Measurements from ENCODE around the gene ADGRB3.
"Not testable (repeated sequence)": the region's sequence is repeated elsewhere in the genome, so short reads cannot be mapped to it uniquely, and the experiment has no call there.

Gene ADGRB3

GRCh38 chr6:68729377-68729903 is 94.4 kb downstream of the ADGRB3 start:
- ATAC-seq (no peak), DNase-seq (no peak)
- no peak overlapping the region for H3K27ac Mint-ChIP-seq
- H3K27me3 Mint-ChIP-seq, result no peaks in the 10 kb centered on the region
- no peaks in the 10 kb centered on the region for H3K9me3 Mint-ChIP-seq
- no peaks in the 10 kb centered on the region for H3K4me1 Mint-ChIP-seq
- H3K4me3 Mint-ChIP-seq, result no peak overlapping the region
- no peaks in the 10 kb centered on the region for H3K36me3 Mint-ChIP-seq (ENCODE audit: low read depth)

GRCh38 chr6:68730291-68731054 is 95.4 kb downstream of the ADGRB3 start:
- H3K9me3 Mint-ChIP-seq, result no peaks in the 10 kb centered on the region
- no peaks in the 10 kb centered on the region for H3K36me3 Mint-ChIP-seq (ENCODE audit: low read depth)
- H3K4me1 Mint-ChIP-seq, result no peaks in the 10 kb centered on the region
- no peak overlapping the region for H3K27ac Mint-ChIP-seq
- no peak for DNase-seq
- H3K4me3 Mint-ChIP-seq, result no peak overlapping the region
- no peak for ATAC-seq
- H3K27me3 Mint-ChIP-seq, result no peaks in the 10 kb centered on the region

GRCh38 chr6:68732423-68732822 is 97.3 kb downstream of the ADGRB3 start:
- ATAC-seq, result no peak
- no peaks in the 10 kb centered on the region for H3K27me3 Mint-ChIP-seq

GRCh38 chr6:68735866-68736265 is 100.8 kb downstream of the ADGRB3 start:
- ATAC-seq (no peak), DNase-seq (no peak)
- Mint-ChIP-seq H3K4me3 (no peak overlapping the region), H3K27me3 (no peaks in the 10 kb centered on the region), H3K9me3 (no peaks in the 10 kb centered on the region), H3K4me1 (peaks cover 3% of the 10 kb centered on the region), H3K36me3 (ENCODE audit: low read depth) (no peaks in the 10 kb centered on the region), H3K27ac (no peak overlapping the region)

More at GRCh38 chr6:68732423-68732822, 97.3 kb downstream of the ADGRB3 start:
- no peaks in the 10 kb centered on the region for H3K36me3 Mint-ChIP-seq (ENCODE audit: low read depth)
- H3K9me3 Mint-ChIP-seq, result no peaks in the 10 kb centered on the region
- no peaks in the 10 kb centered on the region for H3K4me1 Mint-ChIP-seq
- no peak for DNase-seq
- H3K4me3 Mint-ChIP-seq, result no peak overlapping the region
- no peak overlapping the region for H3K27ac Mint-ChIP-seq

- H3K36me3 Mint-ChIP-seq (ENCODE audit: low read depth), result no peaks in the 10 kb centered on the region
- no peak overlapping the region for H3K4me3 Mint-ChIP-seq
- peaks cover 6% of the 10 kb centered on the region for H3K4me1 Mint-ChIP-seq
- H3K27me3 Mint-ChIP-seq, result no peaks in the 10 kb centered on the region
- no peak for ATAC-seq
- DNase-seq, result no peak
- no peak overlapping the region for H3K27ac Mint-ChIP-seq
- no peaks in the 10 kb centered on the region for H3K9me3 Mint-ChIP-seq
These were observed 102.0 kb downstream of the ADGRB3 start for GRCh38 chr6:68737061-68737460.

GRCh38 chr6:68738039-68738438 is 103.0 kb downstream of the ADGRB3 start:
- no peaks in the 10 kb centered on the region for H3K27me3 Mint-ChIP-seq
- H3K27ac Mint-ChIP-seq, result no peak overlapping the region
- no peaks in the 10 kb centered on the region for H3K36me3 Mint-ChIP-seq (ENCODE audit: low read depth)
- no peaks in the 10 kb centered on the region for H3K9me3 Mint-ChIP-seq
- no peak for DNase-seq
- no peak overlapping the region for H3K4me3 Mint-ChIP-seq
- H3K4me1 Mint-ChIP-seq, result peaks cover 6% of the 10 kb centered on the region
- no peak for ATAC-seq

GRCh38 chr6:68740828-68741500 is 105.9 kb downstream of the ADGRB3 start:
- Mint-ChIP-seq H3K27ac (no peak overlapping the region), H3K4me1 (peaks cover 6% of the 10 kb centered on the region), H3K4me3 (no peak overlapping the region), H3K9me3 (no peaks in the 10 kb centered on the region), H3K36me3 (ENCODE audit: low read depth) (no peaks in the 10 kb centered on the region), H3K27me3 (no peaks in the 10 kb centered on the region)
- ATAC-seq (no peak), DNase-seq (no peak)

- no peak for ATAC-seq
These were observed 106.7 kb downstream of the ADGRB3 start for GRCh38 chr6:68741501-68742386.

GRCh38 chr6:68743099-68743498 is 108.0 kb downstream of the ADGRB3 start:
- H3K27ac Mint-ChIP-seq, result no peak overlapping the region

More at GRCh38 chr6:68741501-68742386, 106.7 kb downstream of the ADGRB3 start:
- Mint-ChIP-seq H3K4me1 (peaks cover 6% of the 10 kb centered on the region), H3K4me3 (no peak overlapping the region), H3K27ac (no peak overlapping the region), H3K36me3 (ENCODE audit: low read depth) (no peaks in the 10 kb centered on the region), H3K27me3 (no peaks in the 10 kb centered on the region), H3K9me3 (no peaks in the 10 kb centered on the region)
- DNase-seq, result no peak

GRCh38 chr6:68744376-68744775 is 109.3 kb downstream of the ADGRB3 start:
- H3K27ac Mint-ChIP-seq; H3K4me3 Mint-ChIP-seq; H3K36me3 Mint-ChIP-seq (ENCODE audit: low read depth); H3K27me3 Mint-ChIP-seq; H3K4me1 Mint-ChIP-seq; ATAC-seq; DNase-seq; H3K9me3 Mint-ChIP-seq: not testable (repeated sequence)

More at GRCh38 chr6:68743099-68743498, 108.0 kb downstream of the ADGRB3 start:
- Mint-ChIP-seq H3K9me3 (peaks cover 6% of the 10 kb centered on the region), H3K36me3 (ENCODE audit: low read depth) (no peaks in the 10 kb centered on the region), H3K4me1 (peaks cover 6% of the 10 kb centered on the region), H3K27me3 (no peaks in the 10 kb centered on the region), H3K4me3 (no peak overlapping the region)
- DNase-seq (no peak), ATAC-seq (no peak)

GRCh38 chr6:68746376-68746775 is 111.3 kb downstream of the ADGRB3 start:
- ATAC-seq, result no peak

GRCh38 chr6:68747110-68747790 is 112.2 kb downstream of the ADGRB3 start:
- no peaks in the 10 kb centered on the region for H3K36me3 Mint-ChIP-seq (ENCODE audit: low read depth)

More at GRCh38 chr6:68746376-68746775, 111.3 kb downstream of the ADGRB3 start:
- Mint-ChIP-seq H3K27ac (no peak overlapping the region), H3K4me3 (no peak overlapping the region), H3K27me3 (no peaks in the 10 kb centered on the region), H3K36me3 (ENCODE audit: low read depth) (no peaks in the 10 kb centered on the region), H3K4me1 (no peaks in the 10 kb centered on the region), H3K9me3 (peaks cover 6% of the 10 kb centered on the region)
- DNase-seq, result no peak

GRCh38 chr6:68747832-68748231 is 112.8 kb downstream of the ADGRB3 start:
- ATAC-seq; H3K4me3 Mint-ChIP-seq; H3K9me3 Mint-ChIP-seq; H3K27ac Mint-ChIP-seq; H3K4me1 Mint-ChIP-seq; H3K27me3 Mint-ChIP-seq; H3K36me3 Mint-ChIP-seq (ENCODE audit: low read depth); DNase-seq: not testable (repeated sequence)

More at GRCh38 chr6:68747110-68747790, 112.2 kb downstream of the ADGRB3 start:
- ATAC-seq, result no peak
- H3K4me3 Mint-ChIP-seq, result no peak overlapping the region
- DNase-seq, result no peak
- no peak overlapping the region for H3K27ac Mint-ChIP-seq
- H3K4me1 Mint-ChIP-seq, result no peaks in the 10 kb centered on the region
- peaks cover 6% of the 10 kb centered on the region for H3K9me3 Mint-ChIP-seq
- H3K27me3 Mint-ChIP-seq, result no peaks in the 10 kb centered on the region

- H3K27me3 Mint-ChIP-seq, result peaks cover 3% of the 10 kb centered on the region
- no peaks in the 10 kb centered on the region for H3K4me1 Mint-ChIP-seq
- DNase-seq, result no peak
- H3K4me3 Mint-ChIP-seq, result no peak overlapping the region
- H3K27ac Mint-ChIP-seq, result no peak overlapping the region
- H3K36me3 Mint-ChIP-seq (ENCODE audit: low read depth), result no peaks in the 10 kb centered on the region
- ATAC-seq, result no peak
- H3K9me3 Mint-ChIP-seq, result no peaks in the 10 kb centered on the region
These were observed 119.7 kb downstream of the ADGRB3 start for GRCh38 chr6:68754681-68755213.

Data from activated naive CD8-positive, alpha-beta T cell treated with anti-CD3 and anti-CD28 coated beads, Interleukin-2, amount 50 U/mL, for 24 hours (primary cell).